Measurements from ENCODE around the gene KIN. TPM values are rescaled to one million over a fixed set of nuclear protein-coding genes. Genes with fewer than 3 reads are reported as not detected.
"Not testable (repeated sequence)": the region's sequence is repeated elsewhere in the genome, so short reads cannot be mapped to it uniquely, and the experiment has no call there.

KIN gene
- total RNA-seq, 1 experiment from 2014 or later: 15.7 TPM

- no peak for DNase-seq (ENCODE audit: low read depth)
Observed at GRCh38 chr10:7734821-7735220, 53.0 kb downstream of the KIN start.

GRCh38 chr10:7722927-7723529, 64.8 kb downstream of the KIN start:
- no peak for DNase-seq (ENCODE audit: low read depth)

GRCh38 chr10:7720478-7720877, 67.3 kb downstream of the KIN start:
- no peak for DNase-seq (ENCODE audit: low read depth)

GRCh38 chr10:7718685-7719084, 69.1 kb downstream of the KIN start:
- DNase-seq (ENCODE audit: low read depth): no peak

GRCh38 chr10:7717767-7718166, 70.0 kb downstream of the KIN start:
- no peak for DNase-seq (ENCODE audit: low read depth)

GRCh38 chr10:7715515-7715914, 72.3 kb downstream of the KIN start:
- DNase-seq (ENCODE audit: low read depth): no peak

GRCh38 chr10:7711075-7711474, 76.7 kb downstream of the KIN start:
- not testable (repeated sequence) for DNase-seq (ENCODE audit: low read depth)

GRCh38 chr10:7710446-7710845, 77.3 kb downstream of the KIN start:
- DNase-seq (ENCODE audit: low read depth): no peak

- no peak for DNase-seq (ENCODE audit: low read depth)
Observed at GRCh38 chr10:7708832-7709231, 79.0 kb downstream of the KIN start.

GRCh38 chr10:7707858-7708622, 79.8 kb downstream of the KIN start:
- no peak for DNase-seq (ENCODE audit: low read depth)

GRCh38 chr10:7707102-7707501, 80.7 kb downstream of the KIN start:
- no peak for DNase-seq (ENCODE audit: low read depth)

GRCh38 chr10:7706534-7707073, 81.2 kb downstream of the KIN start:
- DNase-seq (ENCODE audit: low read depth): no peak

- DNase-seq (ENCODE audit: low read depth): no peak
Observed at GRCh38 chr10:7705341-7705740, 82.5 kb downstream of the KIN start.

- DNase-seq (ENCODE audit: low read depth): no peak
Observed at GRCh38 chr10:7704071-7705016, 83.4 kb downstream of the KIN start.

GRCh38 chr10:7703140-7703539, 84.7 kb downstream of the KIN start, which contains the start of gene ITIH2:
Gene ITIH2 (plus strand): TSS chr10:7703316. CDS start chr10:7703435, 119 bp downstream.
- DNase-seq (ENCODE audit: low read depth): no peak

- no peak for DNase-seq (ENCODE audit: low read depth)
Observed at GRCh38 chr10:7702288-7702812, 85.4 kb downstream of the KIN start.

- DNase-seq (ENCODE audit: low read depth): no peak
Observed at GRCh38 chr10:7701158-7701742, 86.5 kb downstream of the KIN start.
